ENCODE results near the gene OXNAD1.

The OXNAD1 gene

DNA sequence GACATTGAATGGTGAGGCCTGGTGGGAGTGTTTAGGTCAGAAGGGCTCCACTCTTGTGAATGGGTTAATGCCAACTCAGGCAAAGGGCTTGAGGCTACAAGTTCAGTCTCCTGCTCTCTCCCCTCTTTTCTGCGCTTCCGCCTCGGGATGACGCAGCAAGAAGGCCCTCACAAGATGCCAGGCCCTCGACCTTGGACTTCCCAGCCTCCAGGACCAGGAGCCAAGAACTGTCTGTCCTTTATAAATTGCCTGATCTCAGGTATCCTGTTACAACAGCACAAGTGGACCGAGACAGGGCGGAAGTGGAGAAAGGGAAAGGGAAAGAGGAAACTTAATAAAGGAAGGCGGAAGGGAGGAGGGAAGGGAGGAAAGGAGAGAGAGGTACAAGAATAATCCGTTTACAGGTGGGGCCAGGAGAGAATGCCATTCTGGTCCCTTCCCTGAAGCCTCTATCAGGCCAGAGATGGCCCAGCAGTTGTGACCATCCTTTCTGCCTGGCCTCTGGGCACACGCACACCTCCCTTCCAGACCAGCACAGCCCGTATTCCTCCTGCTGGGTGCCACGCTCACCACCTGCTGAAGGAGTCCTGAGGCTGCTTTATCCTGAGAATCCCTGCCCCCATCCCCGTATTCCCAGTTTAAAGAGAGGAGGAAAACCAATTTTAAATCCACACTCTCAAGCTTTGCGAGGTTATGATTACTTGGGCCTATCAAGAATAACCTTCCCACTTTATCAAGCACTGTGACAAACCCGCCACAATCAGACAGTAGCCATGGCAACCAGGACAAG lies 64.2 kb downstream of the OXNAD1 start:
- DNase-seq (ENCODE audit: low read depth): peak; percentile 14

GRCh38 chr3:16329826-16330129 lies 64.8 kb downstream of the OXNAD1 start:
- DNase-seq (ENCODE audit: low read depth): no peak

DNA sequence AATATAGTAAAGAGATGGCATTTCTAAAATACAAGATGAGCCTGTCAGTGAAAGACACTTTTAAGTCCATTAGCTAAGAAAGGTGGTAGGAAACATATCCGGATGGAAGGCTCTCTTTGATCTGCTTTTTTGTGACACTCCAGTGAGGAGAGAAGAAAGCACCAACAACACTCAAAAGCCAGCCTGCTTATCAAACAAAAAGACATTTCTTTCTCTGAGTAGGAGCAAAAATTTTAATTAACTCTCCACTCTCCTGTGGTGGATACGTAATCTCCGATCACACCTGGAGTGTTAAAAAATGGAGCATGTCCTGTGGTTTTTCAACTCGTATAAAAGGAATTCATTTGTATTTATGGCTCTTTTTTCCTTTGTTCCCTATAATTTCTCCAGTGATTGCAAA lies 65.3 kb downstream of the OXNAD1 start:
- DNase-seq (ENCODE audit: low read depth): no peak

- DNase-seq (ENCODE audit: low read depth): no peak
Measured at GRCh38 chr3:16331319-16331883, 66.4 kb downstream of the OXNAD1 start.

GRCh38 chr3:16332904-16333426 lies 68.0 kb downstream of the OXNAD1 start:
- DNase-seq (ENCODE audit: low read depth): peak; percentile 86

- peak; percentile 18 for DNase-seq (ENCODE audit: low read depth)
Measured at GRCh38 chr3:16334909-16335308, 69.9 kb downstream of the OXNAD1 start.

- DNase-seq (ENCODE audit: low read depth): no peak
Measured at GRCh38 chr3:16335333-16335732, 70.3 kb downstream of the OXNAD1 start.

DNA sequence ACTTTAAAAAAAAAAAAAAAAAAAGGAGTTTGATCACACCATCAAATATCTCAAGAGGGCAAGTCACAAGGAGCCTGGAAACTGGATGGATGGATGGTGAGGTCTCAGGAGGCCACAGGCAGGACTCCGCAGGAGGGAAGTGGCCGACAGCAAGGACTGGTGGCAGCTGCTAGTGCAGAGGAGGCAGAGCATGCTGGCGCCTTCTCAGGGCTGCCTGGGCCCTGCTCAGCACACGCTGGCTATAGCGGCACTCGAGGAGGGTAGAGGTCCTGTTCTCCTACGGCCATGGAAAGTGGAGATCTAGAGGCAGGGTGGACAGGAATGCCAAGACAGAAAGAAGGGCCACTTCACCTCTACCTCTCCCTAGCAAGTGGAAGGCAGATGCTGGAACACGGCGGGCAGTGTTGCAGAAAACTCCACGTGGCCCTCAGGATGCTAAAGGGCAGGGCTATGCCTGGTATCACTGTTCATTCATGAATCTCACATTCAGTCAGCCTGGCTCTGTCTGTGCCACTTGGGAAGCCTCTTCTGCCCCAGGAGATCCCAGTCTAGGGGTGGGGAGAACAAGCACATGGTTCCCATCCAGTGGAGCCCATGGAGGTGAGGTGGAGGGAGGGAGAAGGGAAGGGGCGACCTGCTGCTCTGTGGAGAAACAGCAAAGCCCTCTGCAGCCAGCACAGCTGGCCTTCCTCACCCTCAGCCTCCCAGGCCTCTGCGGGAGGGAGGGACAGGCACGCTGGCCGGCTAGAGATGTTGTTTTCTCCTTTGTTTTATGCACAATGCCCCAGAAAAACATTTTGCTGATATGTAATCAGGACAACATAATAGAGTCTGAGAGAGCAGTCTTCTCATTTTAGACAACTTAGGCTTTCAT lies 71.0 kb downstream of the OXNAD1 start:
- no peak for DNase-seq (ENCODE audit: low read depth)

- DNase-seq (ENCODE audit: low read depth): no peak
Measured at GRCh38 chr3:16336825-16337224, 71.8 kb downstream of the OXNAD1 start.

DNA sequence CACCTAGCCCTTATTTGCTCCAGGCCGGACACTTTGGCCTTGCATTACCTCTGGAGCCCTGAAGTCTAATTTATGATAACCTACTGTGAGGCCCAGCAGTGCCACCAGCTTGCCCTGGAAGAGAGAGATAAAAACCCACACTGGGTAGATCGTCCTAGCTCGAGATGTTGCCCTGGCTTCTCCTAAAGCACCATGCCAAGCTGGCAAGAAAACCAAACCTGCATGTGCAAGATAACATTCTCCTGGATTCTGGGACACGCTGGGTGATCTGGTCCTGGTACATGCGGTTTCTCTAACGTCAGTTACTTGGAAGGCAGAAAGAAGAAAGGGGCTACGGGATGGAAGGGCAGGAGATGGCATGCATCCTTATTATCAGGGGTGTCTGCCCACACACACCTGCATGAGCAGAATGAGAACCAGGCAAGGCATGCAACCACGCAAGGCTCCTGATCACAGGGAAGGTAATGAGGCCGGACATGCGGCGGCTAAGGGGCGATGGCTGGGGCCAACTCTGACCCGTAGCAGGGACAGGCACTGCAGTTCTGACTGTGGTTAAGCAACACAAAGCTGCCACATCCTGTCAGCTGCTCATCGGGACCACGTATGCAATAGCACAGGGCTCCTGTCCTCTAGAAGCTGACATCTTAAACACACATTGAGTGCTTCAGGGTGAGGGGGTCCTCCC lies 73.0 kb downstream of the OXNAD1 start:
- peak; percentile 41 for DNase-seq (ENCODE audit: low read depth)

GRCh38 chr3:16338999-16339398 lies 74.0 kb downstream of the OXNAD1 start:
- peak; percentile 99 for DNase-seq (ENCODE audit: low read depth)

GRCh38 chr3:16343101-16343500 lies 78.1 kb downstream of the OXNAD1 start:
- DNase-seq (ENCODE audit: low read depth): no peak

GRCh38 chr3:16346413-16347081 lies 81.5 kb downstream of the OXNAD1 start:
- DNase-seq (ENCODE audit: low read depth): no peak

DNA sequence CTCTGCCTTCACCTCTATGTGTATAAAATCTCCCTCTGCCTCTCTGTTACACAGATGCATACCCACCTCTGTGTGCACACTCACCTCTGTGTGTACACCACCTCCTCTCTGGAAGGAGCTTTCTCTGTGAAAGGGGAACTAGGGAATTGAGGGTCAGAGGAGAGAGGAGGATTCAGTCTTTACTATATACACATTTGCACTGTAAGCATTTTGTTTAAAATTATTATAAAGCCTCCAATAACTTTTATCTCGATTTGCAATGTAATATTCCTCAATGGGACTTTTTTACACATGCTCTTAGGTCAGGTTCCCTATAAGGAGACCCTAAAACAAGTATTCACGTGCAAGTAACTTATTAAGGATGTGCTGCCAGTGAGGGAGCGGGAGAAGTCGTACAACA lies 82.5 kb downstream of the OXNAD1 start:
- no peak for DNase-seq (ENCODE audit: low read depth)

- DNase-seq (ENCODE audit: low read depth): peak; percentile 85
Measured at GRCh38 chr3:16349986-16350596, 85.1 kb downstream of the OXNAD1 start.

DNA sequence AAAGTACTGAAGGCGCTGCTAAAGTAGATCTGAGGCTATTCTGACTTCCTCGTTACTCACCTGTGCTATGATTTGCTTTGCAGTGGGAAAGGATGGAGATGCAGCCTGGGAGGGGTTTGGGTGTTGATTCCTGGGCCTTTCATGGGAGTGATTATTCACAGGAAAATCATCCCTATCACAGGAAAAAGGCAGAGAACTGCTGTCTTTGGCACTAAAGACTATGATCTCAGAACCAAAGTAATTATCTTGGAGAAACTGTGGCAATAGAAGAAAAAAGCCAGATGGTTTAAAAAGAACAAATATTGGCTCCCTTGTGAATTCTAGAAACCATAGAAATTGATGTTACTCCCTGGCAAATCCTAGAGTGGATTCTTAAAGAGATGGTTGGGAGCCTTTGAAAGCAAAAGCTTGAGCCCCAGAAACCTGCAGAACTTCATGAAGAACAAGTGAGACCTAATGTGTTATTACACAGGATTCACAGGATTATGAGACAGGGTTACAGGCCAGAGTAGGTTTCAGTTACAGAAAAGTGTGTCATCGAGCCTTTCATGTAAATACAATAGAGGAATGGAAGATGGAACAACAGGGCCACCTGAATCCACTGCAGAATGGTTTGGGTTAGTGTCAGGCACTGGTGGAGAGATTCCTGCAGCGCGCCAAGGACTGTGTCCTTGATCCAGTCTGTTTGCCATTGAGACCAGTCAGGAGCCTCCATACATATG lies 85.7 kb downstream of the OXNAD1 start:
- DNase-seq (ENCODE audit: low read depth): peak; percentile 51

- DNase-seq (ENCODE audit: low read depth): no peak
Measured at GRCh38 chr3:16352428-16352827, 87.4 kb downstream of the OXNAD1 start.

GRCh38 chr3:16354291-16354690 lies 89.3 kb downstream of the OXNAD1 start:
- DNase-seq (ENCODE audit: low read depth): no peak

All from fibroblast of gingiva (primary cell).